ENCODE results near the gene GAD1.

The GAD1 gene

GRCh38 chr2:170816504-170817092, at the start of gene GAD1:
GAD1 (plus strand) TSS chr2:170816887; CDS start chr2:170818592, 1,705 bp downstream.
- DNase-seq: peak; percentile 49

- DNase-seq: peak; percentile 64
Observed at GRCh38 chr2:170770008-170770605, 46.6 kb upstream of the GAD1 start, which contains the start of gene ERICH2. ERICH2 (plus strand) TSS chr2:170770378; CDS start chr2:170770682, 304 bp downstream.

- peak; percentile 87 for DNase-seq
Observed at GRCh38 chr2:170770606-170771420, 45.9 kb upstream of the GAD1 start.

- no peak for DNase-seq
Observed at GRCh38 chr2:170771421-170771937, 45.2 kb upstream of the GAD1 start.

- no peak for DNase-seq
Observed at GRCh38 chr2:170772295-170772694, 44.4 kb upstream of the GAD1 start.

- DNase-seq: no peak
Observed at GRCh38 chr2:170774074-170774473, 42.6 kb upstream of the GAD1 start.

GRCh38 chr2:170778900-170779299, 37.8 kb upstream of the GAD1 start:
- no peak for DNase-seq

- DNase-seq: no peak
Observed at GRCh38 chr2:170779304-170779703, 37.4 kb upstream of the GAD1 start.

GRCh38 chr2:170782673-170783072, 34.0 kb upstream of the GAD1 start:
- no peak for DNase-seq

- no peak for DNase-seq
Observed at GRCh38 chr2:170783549-170783948, 33.1 kb upstream of the GAD1 start.

- DNase-seq: no peak
Observed at GRCh38 chr2:170798996-170799395, 17.7 kb upstream of the GAD1 start.

GRCh38 chr2:170806548-170806947, 10.1 kb upstream of the GAD1 start:
- DNase-seq: no peak

- DNase-seq: no peak
Observed at GRCh38 chr2:170812710-170813600, 3.7 kb upstream of the GAD1 start.

GRCh38 chr2:170813611-170814532, 2.8 kb upstream of the GAD1 start:
- peak; percentile 68 for DNase-seq

- no peak for DNase-seq
Observed at GRCh38 chr2:170814533-170815230, 2.0 kb upstream of the GAD1 start.

GRCh38 chr2:170815311-170815710, 1.4 kb upstream of the GAD1 start:
- no peak for DNase-seq

- DNase-seq: peak; percentile 59
Observed at GRCh38 chr2:170815746-170816503, 762 bp upstream of the GAD1 start.

- no peak for DNase-seq
Observed at GRCh38 chr2:170817093-170818035, 677 bp downstream of the GAD1 start.
